IPS-18a (cell line): Measurements from ENCODE around the gene RFPL3.
"Not testable (repeated sequence)": the region's sequence is repeated elsewhere in the genome, so short reads cannot be mapped to it uniquely, and the experiment has no call there.

Experiments
- H3K27ac ChIP-seq: one replicate; pipeline ENCODE4 v1.5.1; 2013; ENCODE audit warnings: low read length
- H3K27me3 ChIP-seq: one replicate; pipeline ENCODE4 v1.6.1; 2013; ENCODE audit warnings: mild to moderate bottlenecking, low read length; ENCODE audit not compliant: control insufficient read depth, insufficient read depth
- H3K36me3 ChIP-seq: one replicate; pipeline ENCODE4 v1.6.1; 2013; ENCODE audit warnings: low read depth, low read length; ENCODE audit not compliant: control insufficient read depth
- H3K4me1 ChIP-seq: one replicate; pipeline ENCODE4 v1.6.1; 2013; ENCODE audit warnings: low read depth, low read length; ENCODE audit not compliant: control insufficient read depth
- H3K4me3 ChIP-seq: one replicate; pipeline ENCODE4 v1.5.1; 2013; ENCODE audit warnings: low read length
- H3K9ac ChIP-seq: one replicate; pipeline ENCODE4 v1.6.1; 2013; ENCODE audit warnings: mild to moderate bottlenecking, low read length, moderate library complexity
- H3K9me3 ChIP-seq: one replicate; pipeline ENCODE4 v1.6.1; 2013; ENCODE audit warnings: low read depth, low read length; ENCODE audit not compliant: control insufficient read depth

RFPL3 gene

GRCh38 chr22:32360096-32360495 is 2.4 kb downstream of the RFPL3 start:
- not testable (repeated sequence) for H3K4me3 ChIP-seq, H3K36me3 ChIP-seq, H3K4me1 ChIP-seq, H3K27ac ChIP-seq, H3K27me3 ChIP-seq, H3K9ac ChIP-seq, H3K9me3 ChIP-seq

GRCh38 chr22:32361257-32361656 is 3.6 kb downstream of the RFPL3 start:
- no peaks in the 10 kb centered on the region for H3K4me1 ChIP-seq
- no peaks in the 10 kb centered on the region for H3K27me3 ChIP-seq
- H3K27ac ChIP-seq = no peak overlapping the region
- H3K9ac ChIP-seq = no peak overlapping the region
- H3K4me3 ChIP-seq = no peak overlapping the region
- H3K9me3 ChIP-seq = no peaks in the 10 kb centered on the region
- H3K36me3 ChIP-seq = no peaks in the 10 kb centered on the region

GRCh38 chr22:32364210-32364609 is 6.5 kb downstream of the RFPL3 start:
- no peak overlapping the region for H3K27ac ChIP-seq
- no peaks in the 10 kb centered on the region for H3K36me3 ChIP-seq
- no peaks in the 10 kb centered on the region for H3K4me1 ChIP-seq
- H3K9ac ChIP-seq = no peak overlapping the region
- no peaks in the 10 kb centered on the region for H3K27me3 ChIP-seq
- H3K9me3 ChIP-seq = no peaks in the 10 kb centered on the region
- H3K4me3 ChIP-seq = no peak overlapping the region

- H3K9ac ChIP-seq = no peak overlapping the region
Observed at GRCh38 chr22:32375678-32376450, 18.2 kb downstream of the RFPL3 start.

GRCh38 chr22:32376681-32377080 is 19.0 kb downstream of the RFPL3 start:
- no peak overlapping the region for H3K9ac ChIP-seq
- H3K4me3 ChIP-seq = no peak overlapping the region
- H3K4me1 ChIP-seq = no peaks in the 10 kb centered on the region
- H3K9me3 ChIP-seq = no peaks in the 10 kb centered on the region
- no peaks in the 10 kb centered on the region for H3K36me3 ChIP-seq
- H3K27me3 ChIP-seq = no peaks in the 10 kb centered on the region
- no peak overlapping the region for H3K27ac ChIP-seq

More at GRCh38 chr22:32375678-32376450, 18.2 kb downstream of the RFPL3 start:
- Histone ChIP-seq H3K4me3 (no peak overlapping the region), H3K27ac (no peak overlapping the region), H3K9me3 (no peaks in the 10 kb centered on the region), H3K36me3 (no peaks in the 10 kb centered on the region), H3K27me3 (no peaks in the 10 kb centered on the region), H3K4me1 (no peaks in the 10 kb centered on the region)

GRCh38 chr22:32378707-32379272 is 21.1 kb downstream of the RFPL3 start:
- Histone ChIP-seq H3K27me3 (no peaks in the 10 kb centered on the region), H3K4me3 (no peak overlapping the region), H3K9ac (no peak overlapping the region), H3K9me3 (no peaks in the 10 kb centered on the region), H3K4me1 (no peaks in the 10 kb centered on the region), H3K36me3 (no peaks in the 10 kb centered on the region), H3K27ac (no peak overlapping the region)

- no peaks in the 10 kb centered on the region for H3K9me3 ChIP-seq
- H3K4me1 ChIP-seq = no peaks in the 10 kb centered on the region
- peaks cover 6% of the 10 kb centered on the region for H3K36me3 ChIP-seq
- H3K9ac ChIP-seq = no peak overlapping the region
- no peak overlapping the region for H3K4me3 ChIP-seq
- no peaks in the 10 kb centered on the region for H3K27me3 ChIP-seq
- no peak overlapping the region for H3K27ac ChIP-seq
Observed at GRCh38 chr22:32380991-32381390, 23.3 kb downstream of the RFPL3 start.

GRCh38 chr22:32385681-32386080 is 28.0 kb downstream of the RFPL3 start:
- Histone ChIP-seq H3K36me3 (peaks cover 43% of the 10 kb centered on the region), H3K4me1 (no peaks in the 10 kb centered on the region), H3K27me3 (no peaks in the 10 kb centered on the region), H3K9ac (no peak overlapping the region), H3K9me3 (no peaks in the 10 kb centered on the region), H3K4me3 (no peak overlapping the region), H3K27ac (no peak overlapping the region)

- Histone ChIP-seq H3K36me3 (peaks cover 75% of the 10 kb centered on the region), H3K9me3 (no peaks in the 10 kb centered on the region), H3K9ac (no peak overlapping the region), H3K27me3 (no peaks in the 10 kb centered on the region), H3K4me1 (no peaks in the 10 kb centered on the region), H3K27ac (no peak overlapping the region), H3K4me3 (no peak overlapping the region)
Observed at GRCh38 chr22:32389685-32390084, 32.0 kb downstream of the RFPL3 start.

- no peak overlapping the region for H3K9ac ChIP-seq
- no peak overlapping the region for H3K4me3 ChIP-seq
- no peaks in the 10 kb centered on the region for H3K4me1 ChIP-seq
- no peak overlapping the region for H3K27ac ChIP-seq
- H3K36me3 ChIP-seq = peaks cover 85% of the 10 kb centered on the region
- H3K27me3 ChIP-seq = no peaks in the 10 kb centered on the region
- no peaks in the 10 kb centered on the region for H3K9me3 ChIP-seq
Observed at GRCh38 chr22:32395107-32395506, 37.4 kb downstream of the RFPL3 start.

GRCh38 chr22:32396255-32396654 is 38.6 kb downstream of the RFPL3 start:
- Histone ChIP-seq H3K36me3 (peaks cover 91% of the 10 kb centered on the region), H3K27me3 (no peaks in the 10 kb centered on the region)

GRCh38 chr22:32396746-32397145 is 39.1 kb downstream of the RFPL3 start:
- H3K9me3 ChIP-seq = no peaks in the 10 kb centered on the region
- peaks cover 96% of the 10 kb centered on the region for H3K36me3 ChIP-seq
- no peak overlapping the region for H3K27ac ChIP-seq
- H3K4me1 ChIP-seq = no peaks in the 10 kb centered on the region
- H3K4me3 ChIP-seq = no peak overlapping the region
- H3K27me3 ChIP-seq = no peaks in the 10 kb centered on the region
- no peak overlapping the region for H3K9ac ChIP-seq

More at GRCh38 chr22:32396255-32396654, 38.6 kb downstream of the RFPL3 start:
- Histone ChIP-seq H3K9me3 (no peaks in the 10 kb centered on the region), H3K4me1 (no peaks in the 10 kb centered on the region), H3K9ac (no peak overlapping the region), H3K4me3 (no peak overlapping the region), H3K27ac (no peak overlapping the region)
